ENCODE results near the gene TYMS. TPM values are rescaled to one million over a fixed set of nuclear protein-coding genes. Genes with fewer than 3 reads are reported as not detected.

TYMS gene
- total and polyA plus RNA-seq, 2 donors (not counting 3 experiments of a cell fraction or from before 2014, with no cell fraction given), result 136 to 200 TPM

DNA sequence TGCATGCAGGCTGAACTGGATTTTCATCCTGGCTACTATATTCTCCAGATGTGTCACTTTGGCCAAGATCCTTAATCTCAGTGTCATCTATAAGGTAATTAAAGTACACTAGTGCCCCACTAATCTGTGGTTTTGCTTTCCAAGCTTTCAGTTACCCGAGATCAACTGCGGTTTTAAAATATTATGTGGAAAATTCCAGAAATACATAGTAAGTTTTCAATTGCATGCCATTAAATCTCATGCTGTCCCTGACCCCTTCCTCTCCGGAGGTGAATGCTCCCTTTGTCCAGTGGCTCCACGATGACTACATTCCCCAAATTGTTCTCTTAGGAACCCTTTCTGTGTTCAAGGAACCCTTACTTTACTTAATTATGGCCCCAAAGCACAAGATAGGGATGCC, 5.3 kb upstream of the TYMS start:
- no peak for FAIRE-seq
- H3K4me2 ChIP-seq (ENCODE audit: insufficient read depth, low read length), result no peak overlapping the region

More for the DNA sequence above, 5.3 kb upstream of the TYMS start:
- Histone ChIP-seq H2AFZ (ENCODE audit: low read depth, low read length) (no peak overlapping the region), H4K20me1 (replicated peaks; ENCODE audit: control insufficient read depth, extremely low read depth, insufficient read depth, low read length) (no peaks in the 10 kb centered on the region), H3K9me1 (replicated peaks; ENCODE audit: control insufficient read depth, extremely low read depth, insufficient read depth, low read length) (no peaks in the 10 kb centered on the region), H3K27me3 (ENCODE audit: control insufficient read depth in 2 of 2, insufficient read depth in 2 of 2, low read length in 2 of 2) (no peaks in the 10 kb centered on the region), H3K79me2 (ENCODE audit: control insufficient read depth, insufficient read depth, low read length) (no peaks in the 10 kb centered on the region), H3K36me3 (ENCODE audit: control insufficient read depth in 2 of 2, extremely low read depth in 1 of 2, insufficient read depth in 2 of 2, low read length in 2 of 2) (no peaks in the 10 kb centered on the region), H3K27ac (ENCODE audit: insufficient read depth, low read depth, low read length) (no peak overlapping the region), H3K9me3 (replicated peaks; ENCODE audit: control insufficient read depth, insufficient read depth, low read length) (no peaks in the 10 kb centered on the region), H3K4me3 (replicated peaks in 1 of 3; ENCODE audit: insufficient read depth in 1 of 3, low read depth in 1 of 3, low read length in 3 of 3) (no peak overlapping the region), H3K9ac (replicated peaks; ENCODE audit: extremely low read depth, insufficient read depth, low read length) (no peak overlapping the region), H3K4me1 (ENCODE audit: control insufficient read depth, extremely low read depth, insufficient read depth, low read length) (no peaks in the 10 kb centered on the region)
- no peak for TF ChIP-seq JUN (IDR thresholded peaks at IDR 0.05; ENCODE audit: borderline replicate concordance, insufficient read depth, insufficient read length, low read depth)
- TF ChIP-seq MYC (IDR thresholded peaks at IDR 0.05; ENCODE audit: low read depth, low read length), result no peak
- no peak for TF ChIP-seq FOS (IDR thresholded peaks at IDR 0.05; ENCODE audit: borderline replicate concordance, insufficient read depth, low read length)
- no peak for TF ChIP-seq POLR2A (IDR thresholded peaks at IDR 0.05; ENCODE audit: low read depth, low read length)
- no peak for TF ChIP-seq GATA2 (IDR thresholded peaks at IDR 0.05; ENCODE audit: insufficient read depth, insufficient read length, low read depth, low read length)
- TF ChIP-seq, protein P1, sequence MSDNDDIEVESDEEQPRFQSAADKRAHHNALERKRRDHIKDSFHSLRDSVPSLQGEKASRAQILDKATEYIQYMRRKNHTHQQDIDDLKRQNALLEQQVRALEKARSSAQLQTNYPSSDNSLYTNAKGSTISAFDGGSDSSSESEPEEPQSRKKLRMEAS (IDR thresholded peaks at IDR 0.05; ENCODE audit: insufficient read depth, insufficient read length), result no peak
- TF ChIP-seq, protein P2, sequence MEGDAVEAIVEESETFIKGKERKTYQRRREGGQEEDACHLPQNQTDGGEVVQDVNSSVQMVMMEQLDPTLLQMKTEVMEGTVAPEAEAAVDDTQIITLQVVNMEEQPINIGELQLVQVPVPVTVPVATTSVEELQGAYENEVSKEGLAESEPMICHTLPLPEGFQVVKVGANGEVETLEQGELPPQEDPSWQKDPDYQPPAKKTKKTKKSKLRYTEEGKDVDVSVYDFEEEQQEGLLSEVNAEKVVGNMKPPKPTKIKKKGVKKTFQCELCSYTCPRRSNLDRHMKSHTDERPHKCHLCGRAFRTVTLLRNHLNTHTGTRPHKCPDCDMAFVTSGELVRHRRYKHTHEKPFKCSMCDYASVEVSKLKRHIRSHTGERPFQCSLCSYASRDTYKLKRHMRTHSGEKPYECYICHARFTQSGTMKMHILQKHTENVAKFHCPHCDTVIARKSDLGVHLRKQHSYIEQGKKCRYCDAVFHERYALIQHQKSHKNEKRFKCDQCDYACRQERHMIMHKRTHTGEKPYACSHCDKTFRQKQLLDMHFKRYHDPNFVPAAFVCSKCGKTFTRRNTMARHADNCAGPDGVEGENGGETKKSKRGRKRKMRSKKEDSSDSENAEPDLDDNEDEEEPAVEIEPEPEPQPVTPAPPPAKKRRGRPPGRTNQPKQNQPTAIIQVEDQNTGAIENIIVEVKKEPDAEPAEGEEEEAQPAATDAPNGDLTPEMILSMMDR (IDR thresholded peaks at IDR 0.05; ENCODE audit: extremely low read depth in 1 of 2, insufficient read depth in 1 of 2, low read depth in 1 of 2, low read length in 2 of 2), result no peak
- TF ChIP-seq POLR2AphosphoS5 (IDR thresholded peaks at IDR 0.05; ENCODE audit: insufficient read depth, low read depth, low read length), result no peak
- no peak for TF ChIP-seq EZH2 (IDR thresholded peaks at IDR 0.05; ENCODE audit: borderline replicate concordance, low read depth, low read length, severe bottlenecking)
- intact Hi-C loops (cut with micrococcal nuclease), result loop anchor here (10.0 kb wide), 1 partner anchor 183 kb away; no protein-coding TSS in a partner anchor
- ChIA-PET POLR2A (no interaction called here), CTCF (no interaction called here)
- no peak for DNase-seq (ENCODE audit: low read depth, low spot score)
- dilution Hi-C loops (cut with MboI; ENCODE audit: extremely low pct_ligation_motif_present, low sequenced_read_pairs), result no loop called here
- BruUV-seq (replicated peaks), result no TSS peak
